A673 (cell line): ENCODE measurements around the gene COL5A3.

Experiments
- EZH2 ChIP-seq: fragments of 200-600 bp; sonication (generic); IDR thresholded peaks from 2 replicates; pipeline ENCODE4 v1.6.1; 2017; ENCODE audit warnings: borderline replicate concordance, low read depth, mild to moderate bottlenecking, mixed read lengths, antibody characterized with exemption, low read length; ENCODE audit not compliant: poor library complexity, severe bottlenecking
- TF ChIP-seq, protein P1 (sequence below): fragments of 300-800, 200-600 bp; sonication (generic); conservative IDR thresholded peaks from 2 replicates; pipeline ENCODE4 v1.5.1; 2017; ENCODE audit warnings: low read depth, mild to moderate bottlenecking, antibody characterized with exemption, low read length, moderate library complexity, mixed read lengths

- TF ChIP-seq, protein P1, sequence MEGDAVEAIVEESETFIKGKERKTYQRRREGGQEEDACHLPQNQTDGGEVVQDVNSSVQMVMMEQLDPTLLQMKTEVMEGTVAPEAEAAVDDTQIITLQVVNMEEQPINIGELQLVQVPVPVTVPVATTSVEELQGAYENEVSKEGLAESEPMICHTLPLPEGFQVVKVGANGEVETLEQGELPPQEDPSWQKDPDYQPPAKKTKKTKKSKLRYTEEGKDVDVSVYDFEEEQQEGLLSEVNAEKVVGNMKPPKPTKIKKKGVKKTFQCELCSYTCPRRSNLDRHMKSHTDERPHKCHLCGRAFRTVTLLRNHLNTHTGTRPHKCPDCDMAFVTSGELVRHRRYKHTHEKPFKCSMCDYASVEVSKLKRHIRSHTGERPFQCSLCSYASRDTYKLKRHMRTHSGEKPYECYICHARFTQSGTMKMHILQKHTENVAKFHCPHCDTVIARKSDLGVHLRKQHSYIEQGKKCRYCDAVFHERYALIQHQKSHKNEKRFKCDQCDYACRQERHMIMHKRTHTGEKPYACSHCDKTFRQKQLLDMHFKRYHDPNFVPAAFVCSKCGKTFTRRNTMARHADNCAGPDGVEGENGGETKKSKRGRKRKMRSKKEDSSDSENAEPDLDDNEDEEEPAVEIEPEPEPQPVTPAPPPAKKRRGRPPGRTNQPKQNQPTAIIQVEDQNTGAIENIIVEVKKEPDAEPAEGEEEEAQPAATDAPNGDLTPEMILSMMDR: no peak
- no peak for TF ChIP-seq EZH2
These were observed 42.5 kb upstream of the COL5A3 start for GRCh38 chr19:10052602-10053360.
